RWPE1 (cell line): ENCODE results near the gene PIANP.

Experiments
- CTCF ChIA-PET: fragments of 350-600 bp; sonication (Branson Sonifier 250); formaldehyde crosslinking; extraction: SDS; loops from one replicate; lab custom pipeline; 2021; lab: Yijun Ruan, JAX
- POLR2A ChIA-PET: fragments of 400-600 bp; formaldehyde crosslinking; extraction: SDS; loops from one replicate; lab custom pipeline; 2020; ENCODE audit warnings: antibody characterized with exemption; ENCODE audit not compliant: low non-redundant PET; lab: Yijun Ruan, JAX
- DNase-seq: peaks from one replicate; pipeline ENCODE4 v3.0.0; 2012; ENCODE audit warnings: low spot score
- H3K27ac ChIP-seq: fragments of 450-650 bp; 2 replicates; pipeline ENCODE4 v1.5.1; 2017
- CTCF ChIP-seq: fragments of 450-650 bp; conservative IDR thresholded peaks from 2 replicates; pipeline ENCODE4 v1.5.1; 2017; ENCODE audit warnings: low read depth, mild to moderate bottlenecking

Gene PIANP

GRCh38 chr12:6692888-6693287, 7.7 kb downstream of the PIANP start:
- TF ChIP-seq CTCF: no peak
- CTCF ChIA-PET: no interaction called here
- no peak for DNase-seq
- H3K27ac ChIP-seq: no peak overlapping the region
- POLR2A ChIA-PET: no interaction called here

GRCh38 chr12:6691473-6691872, 9.1 kb downstream of the PIANP start:
- H3K27ac ChIP-seq: no peak overlapping the region
- CTCF ChIA-PET: no interaction called here

GRCh38 chr12:6688999-6689882, 11.4 kb downstream of the PIANP start, which contains the start of gene ZNF384:
ZNF384 (minus strand) TSS chr12:6689375; CDS start chr12:6679520, 9,855 bp downstream.
- DNase-seq: peak; percentile 95
- TF ChIP-seq CTCF: no peak
- CTCF ChIA-PET: interaction anchor here (0.5 to 1.2 kb wide), 3 partner anchors 30 to 233 kb away, joined by 3 read pairs; no protein-coding TSS in a partner anchor
- H3K27ac ChIP-seq: peak within 1 kb of the TSS; percentile 94
- POLR2A ChIA-PET: interaction anchor here (0.6 to 1.3 kb wide), 7 partner anchors 32 to 420 kb away, joined by 3 to 13 read pairs (median 4); partner anchors contain the start of genes C1RL and COPS7A

More at GRCh38 chr12:6691473-6691872, 9.1 kb downstream of the PIANP start:
- TF ChIP-seq CTCF: no peak
- POLR2A ChIA-PET: interaction anchor here (0.6 kb wide), 1 partner anchor 98 kb away, joined by 3 read pairs; no protein-coding TSS in a partner anchor
- no peak for DNase-seq

- peak overlapping the region; percentile 94 for H3K27ac ChIP-seq
- DNase-seq: no peak
- ChIA-PET CTCF (interaction anchor here (0.6 to 1.2 kb wide), 3 partner anchors 31 to 138 kb away, joined by 3 to 4 read pairs (median 3); no protein-coding TSS in a partner anchor), POLR2A (interaction anchor here (1.0 to 1.3 kb wide), 3 partner anchors 31 to 75 kb away, joined by 3 to 13 read pairs (median 5); partner anchors contain the start of gene COPS7A)
- TF ChIP-seq CTCF: no peak
Observed at GRCh38 chr12:6688543-6688998, 12.0 kb downstream of the PIANP start.

GRCh38 chr12:6685814-6686213, 14.8 kb downstream of the PIANP start:
- ChIA-PET CTCF (interaction anchor here (0.6 to 0.8 kb wide), 5 partner anchors 18 to 135 kb away, joined by 3 to 5 read pairs (median 3); partner anchors contain the start of gene LPAR5), POLR2A (no interaction called here)
- no peak overlapping the region for H3K27ac ChIP-seq
- DNase-seq: no peak
- TF ChIP-seq CTCF: no peak

GRCh38 chr12:6684609-6685008, 16.0 kb downstream of the PIANP start:
- peak; percentile 20; the same call in 1 of the 2 replicates for TF ChIP-seq CTCF
- H3K27ac ChIP-seq: no peak overlapping the region
- ChIA-PET CTCF (interaction anchor here (0.5 to 0.6 kb wide), 2 partner anchors 13 to 223 kb away, joined by 3 read pairs; no protein-coding TSS in a partner anchor), POLR2A (no interaction called here)
- DNase-seq: no peak
